GM12801 (cell line): ENCODE measurements around the gene AKAP13.

Source experiments
- CTCF ChIP-seq: IDR thresholded peaks from one replicate; pipeline ENCODE4 v1.5.1; 2011; ENCODE audit warnings: control low read depth; ENCODE audit not compliant: insufficient read length; ENCODE audit errors: extremely low read depth

AKAP13 gene

DNA sequence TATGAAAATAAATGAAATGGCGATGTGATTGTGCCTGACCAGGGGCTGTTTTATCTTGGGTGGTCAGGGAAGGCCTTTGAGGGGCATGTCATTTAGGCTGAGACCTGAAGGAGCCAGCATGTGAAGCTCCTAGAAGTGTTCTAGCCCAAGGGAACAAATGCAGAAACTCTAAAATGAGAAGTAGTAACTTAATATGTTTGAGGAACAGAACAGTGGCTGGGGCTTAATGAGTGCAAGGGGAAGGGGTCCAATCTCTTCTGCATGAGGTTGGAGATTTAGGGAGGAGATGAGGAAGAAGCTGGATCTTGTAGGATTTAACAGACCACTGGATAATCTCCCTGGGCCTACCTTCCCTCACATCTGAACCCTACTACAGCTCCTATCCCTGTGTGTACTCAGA lies 110.5 kb downstream of the AKAP13 start:
- TF ChIP-seq CTCF, result no peak

GRCh38 chr15:85491691-85492090 lies 111.3 kb downstream of the AKAP13 start:
- TF ChIP-seq CTCF, result no peak

GRCh38 chr15:85492406-85492805 lies 112.0 kb downstream of the AKAP13 start:
- no peak for TF ChIP-seq CTCF

DNA sequence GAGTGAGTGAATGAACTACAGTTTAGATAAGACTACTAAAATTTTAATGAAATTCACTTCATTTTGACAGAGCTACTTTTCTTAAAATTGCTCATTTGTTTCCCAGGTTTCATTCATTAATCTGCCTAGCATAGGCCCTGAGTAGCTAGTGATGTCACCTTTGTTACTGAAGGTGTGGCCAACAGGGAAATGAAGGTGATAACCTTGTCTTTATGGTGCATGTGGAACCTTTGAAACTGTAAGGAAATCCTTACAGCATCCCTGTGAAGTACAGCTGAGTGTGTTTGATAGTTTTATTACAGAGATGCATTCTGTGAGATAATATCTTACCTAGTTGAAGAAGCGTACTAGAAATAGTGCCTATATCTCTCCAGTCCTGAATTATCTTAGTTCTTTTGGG lies 112.9 kb downstream of the AKAP13 start:
- TF ChIP-seq CTCF, result no peak

- TF ChIP-seq CTCF, result no peak
These were observed 113.8 kb downstream of the AKAP13 start for GRCh38 chr15:85494048-85494777.

GRCh38 chr15:85495096-85495495 lies 114.7 kb downstream of the AKAP13 start:
- no peak for TF ChIP-seq CTCF

GRCh38 chr15:85495544-85495943 lies 115.1 kb downstream of the AKAP13 start:
- no peak for TF ChIP-seq CTCF

DNA sequence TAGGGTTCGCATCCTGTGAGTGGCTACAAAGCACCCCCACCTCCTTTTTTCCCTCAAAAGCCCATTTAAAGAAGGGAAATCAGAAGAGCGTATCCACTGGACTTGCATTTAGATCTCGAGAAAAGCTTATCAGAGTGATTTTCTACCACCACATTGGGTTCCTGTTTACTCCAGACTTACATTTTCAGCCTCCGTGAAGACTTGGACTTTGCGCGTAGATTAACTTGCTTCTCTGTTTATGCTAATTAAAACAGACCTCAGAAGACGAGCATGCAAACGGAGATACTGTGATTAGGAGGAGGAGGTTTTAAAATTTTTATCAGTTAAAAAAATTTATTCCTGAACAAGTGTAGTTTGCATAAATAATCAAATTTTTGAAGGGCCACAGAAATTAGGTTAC lies 115.7 kb downstream of the AKAP13 start:
- TF ChIP-seq CTCF, result no peak
